CD4-positive, alpha-beta memory T cell (primary cell): ENCODE data around the gene PLPPR1. TPM values are rescaled to one million over a fixed set of nuclear protein-coding genes. Genes with fewer than 3 reads are reported as not detected.

Experiments
- CTCF ChIA-PET: fragments of 350-600 bp; sonication (Branson Sonifier 250); formaldehyde crosslinking; loops from one replicate; lab custom pipeline; 2021; ENCODE audit warnings: inconsistent platforms; ENCODE audit not compliant: partially characterized antibody; lab: Charles Lee
- POLR2A ChIA-PET: fragments of 350-600 bp; sonication (Branson Sonifier 250); formaldehyde crosslinking; loops from one replicate; lab custom pipeline; 2021; ENCODE audit not compliant: partially characterized antibody; lab: Charles Lee
- DNase-seq, 5 donors: peaks; one replicate each; pipeline versions ENCODE4 v3.0.0 to v3.0.0-alpha.2; 2020 to 2022; ENCODE audit warnings: mixed read lengths in 1 of 5
- H3K27ac ChIP-seq: one replicate; pipeline ENCODE4 v1.7.0; 2013; ENCODE audit warnings: low read depth, low read length
- H3K27me3 ChIP-seq: 2 replicates; pipeline ENCODE4 v1.7.0; 2013; ENCODE audit warnings: mild to moderate bottlenecking, low read length, moderate library complexity; ENCODE audit not compliant: insufficient read depth
- H3K36me3 ChIP-seq: 2 replicates; pipeline ENCODE4 v1.7.0; 2013; ENCODE audit warnings: mild to moderate bottlenecking, low read length, moderate library complexity; ENCODE audit not compliant: insufficient read depth
- H3K4me1 ChIP-seq: 2 replicates; pipeline ENCODE4 v1.7.0; 2013; ENCODE audit warnings: mild to moderate bottlenecking, low read length, moderate library complexity; ENCODE audit not compliant: insufficient read depth
- H3K4me3 ChIP-seq, 2 donors: one replicate each; pipeline ENCODE4 v1.7.0; 2013; ENCODE audit warnings: low read length in 2 of 2, mild to moderate bottlenecking in 1 of 2
- H3K9me3 ChIP-seq, 2 donors: one replicate each; pipeline ENCODE4 v1.7.0; 2013; ENCODE audit warnings: low read length in 2 of 2, control low read depth in 1 of 2; ENCODE audit not compliant: control insufficient read depth in 1 of 2
- H3K27ac Mint-ChIP-seq, 7 donors: one replicate each; pipeline ENCODE4 v1.8.0; 2020 to 2021; ENCODE audit warnings: mixed read lengths in 7 of 7, mild to moderate bottlenecking in 6 of 7, inconsistent platforms in 3 of 7, moderate library complexity in 3 of 7
- H3K27me3 Mint-ChIP-seq, 2 donors: one replicate each; pipeline ENCODE4 v1.8.0; 2020 to 2021; ENCODE audit warnings: mixed read lengths in 2 of 2
- H3K36me3 Mint-ChIP-seq, 2 donors: one replicate each; pipeline ENCODE4 v1.8.0; 2020 to 2021; ENCODE audit warnings: mixed read lengths in 2 of 2, inconsistent platforms in 1 of 2, mild to moderate bottlenecking in 1 of 2
- H3K4me1 Mint-ChIP-seq, 4 donors: one replicate each; pipeline ENCODE4 v1.8.0; 2020 to 2021; ENCODE audit warnings: mixed read lengths in 4 of 4, mild to moderate bottlenecking in 1 of 4
- H3K4me3 Mint-ChIP-seq, 8 donors: one replicate each; pipeline ENCODE4 v1.8.0; 2020 to 2021; ENCODE audit warnings: mixed read lengths in 8 of 8, mild to moderate bottlenecking in 7 of 8, moderate library complexity in 6 of 8, inconsistent platforms in 3 of 8
- H3K9me3 Mint-ChIP-seq, 8 donors: one replicate each; pipeline ENCODE4 v1.8.0; 2020 to 2021; ENCODE audit warnings: mixed read lengths in 8 of 8, mild to moderate bottlenecking in 5 of 8, inconsistent platforms in 3 of 8, moderate library complexity in 1 of 8
- intact Hi-C: fragments of 100-400 bp; cut with micrococcal nuclease; formaldehyde crosslinking; loops from one replicate; pipeline ENCODE4 v1.15.1; 2023
- polyA plus RNA-seq, 2 donors: library from polyadenylated mRNA; unstranded; fragments of 300-500 nt; fragmentation: Illumina TruSeq; gene quantifications; one replicate each; pipeline ENCODE4 v1.2.3, GENCODE V29; 2021
- total RNA-seq, 2 experiments: library from RNA; stranded (reverse); gene quantifications; one replicate each; pipeline ENCODE4 v1.2.3, GENCODE V29; 2021

Gene PLPPR1
- total RNA-seq (not detected), polyA plus RNA-seq (not detected)

GRCh38 chr9:101028346-101029314, at the start of gene PLPPR1:
Gene PLPPR1, plus strand, starts transcription at chr9:101028727.
- intact Hi-C loops, result no loop called here
- Mint-ChIP-seq H3K27ac (no peak within 1 kb of the TSS), H3K4me1 (no peaks in the 10 kb centered on the region), H3K36me3 (no peaks in the 10 kb centered on the region), H3K4me3 (no peak within 1 kb of the TSS), H3K27me3 (peaks cover 17 to 21% of the 10 kb centered on the region in 2 donors), H3K9me3 (peaks cover 0 to 10% (median 3%) of the 10 kb centered on the region in 8 donors)
- CTCF ChIA-PET, result no interaction called here
- no peak for DNase-seq
- no peaks in the 10 kb centered on the region for H3K9me3 ChIP-seq
- no peaks in the 10 kb centered on the region for H3K27me3 ChIP-seq
- no peaks in the 10 kb centered on the region for H3K36me3 ChIP-seq
- H3K4me3 ChIP-seq, result no peak within 1 kb of the TSS
- POLR2A ChIA-PET, result no interaction called here
- H3K4me1 ChIP-seq, result no peaks in the 10 kb centered on the region
- H3K27ac ChIP-seq, result no peak within 1 kb of the TSS

- intact Hi-C loops, result no loop called here
- H3K9me3 ChIP-seq, result no peaks in the 10 kb centered on the region
- Mint-ChIP-seq H3K9me3 (peaks cover 0 to 6% (median 0%) of the 10 kb centered on the region in 8 donors), H3K36me3 (no peaks in the 10 kb centered on the region), H3K27me3 (no peaks in the 10 kb centered on the region), H3K27ac (no peak overlapping the region), H3K4me3 (no peak overlapping the region), H3K4me1 (no peaks in the 10 kb centered on the region)
- H3K36me3 ChIP-seq, result no peaks in the 10 kb centered on the region
- no peaks in the 10 kb centered on the region for H3K4me1 ChIP-seq
- H3K4me3 ChIP-seq, result no peak overlapping the region
- CTCF ChIA-PET, result no interaction called here
- no peak overlapping the region for H3K27ac ChIP-seq
- POLR2A ChIA-PET, result no interaction called here
- H3K27me3 ChIP-seq, result no peaks in the 10 kb centered on the region
- no peak for DNase-seq
These were observed 38.8 kb upstream of the PLPPR1 start for GRCh38 chr9:100989731-100990130.

- ChIA-PET POLR2A (no interaction called here), CTCF (no interaction called here)
- Histone ChIP-seq H3K4me1 (no peaks in the 10 kb centered on the region), H3K27me3 (no peaks in the 10 kb centered on the region), H3K4me3 (no peak overlapping the region), H3K9me3 (no peaks in the 10 kb centered on the region), H3K36me3 (no peaks in the 10 kb centered on the region), H3K27ac (no peak overlapping the region)
- no peaks in the 10 kb centered on the region for H3K4me1 Mint-ChIP-seq
- no peaks in the 10 kb centered on the region for H3K27me3 Mint-ChIP-seq
- no peak overlapping the region for H3K4me3 Mint-ChIP-seq
- DNase-seq, result no peak
- no peak overlapping the region for H3K27ac Mint-ChIP-seq
- H3K36me3 Mint-ChIP-seq, result no peaks in the 10 kb centered on the region
- H3K9me3 Mint-ChIP-seq, result peaks cover 0 to 6% (median 0%) of the 10 kb centered on the region in 8 donors
- intact Hi-C loops, result no loop called here
These were observed 37.7 kb upstream of the PLPPR1 start for GRCh38 chr9:100990605-100991381.

DNA sequence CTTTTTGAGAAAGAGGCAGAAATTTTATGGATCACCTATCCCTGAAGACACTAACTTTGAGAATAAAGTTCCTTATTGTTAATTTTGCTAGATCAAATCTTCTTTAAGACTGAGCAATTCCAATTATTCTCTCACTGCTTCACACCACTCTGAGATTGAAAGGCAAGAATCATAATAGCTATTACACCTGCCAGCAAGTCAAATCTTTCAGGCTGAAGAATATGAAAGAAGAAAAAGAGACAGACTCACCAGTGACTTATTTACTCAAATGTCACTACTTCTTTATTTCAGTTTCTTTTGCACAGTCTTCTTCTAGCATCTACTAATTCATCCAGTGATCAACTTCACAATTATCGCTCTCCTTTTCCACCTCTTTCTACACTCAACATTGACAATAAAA, 35.9 kb upstream of the PLPPR1 start:
- Histone ChIP-seq H3K27ac (no peak overlapping the region), H3K36me3 (no peaks in the 10 kb centered on the region), H3K9me3 (no peaks in the 10 kb centered on the region), H3K27me3 (no peaks in the 10 kb centered on the region), H3K4me3 (no peak overlapping the region), H3K4me1 (no peaks in the 10 kb centered on the region)
- Mint-ChIP-seq H3K9me3 (peaks cover 0 to 6% (median 0%) of the 10 kb centered on the region in 8 donors), H3K4me3 (no peak overlapping the region), H3K4me1 (no peaks in the 10 kb centered on the region), H3K27ac (no peak overlapping the region), H3K27me3 (no peaks in the 10 kb centered on the region), H3K36me3 (no peaks in the 10 kb centered on the region)
- ChIA-PET POLR2A (no interaction called here), CTCF (no interaction called here)
- intact Hi-C loops, result no loop called here
- DNase-seq, result no peak

- H3K36me3 Mint-ChIP-seq, result no peaks in the 10 kb centered on the region
- no peak overlapping the region for H3K27ac ChIP-seq
- intact Hi-C loops, result no loop called here
- H3K4me3 ChIP-seq, result no peak overlapping the region
- H3K9me3 Mint-ChIP-seq, result peaks cover 0 to 6% (median under 1%) of the 10 kb centered on the region in 8 donors
- H3K27ac Mint-ChIP-seq, result no peak overlapping the region
- no peak overlapping the region for H3K4me3 Mint-ChIP-seq
- POLR2A ChIA-PET, result no interaction called here
- H3K9me3 ChIP-seq, result no peaks in the 10 kb centered on the region
- CTCF ChIA-PET, result no interaction called here
- no peaks in the 10 kb centered on the region for H3K4me1 Mint-ChIP-seq
- H3K36me3 ChIP-seq, result no peaks in the 10 kb centered on the region
- H3K27me3 ChIP-seq, result no peaks in the 10 kb centered on the region
- H3K27me3 Mint-ChIP-seq, result no peaks in the 10 kb centered on the region
- no peaks in the 10 kb centered on the region for H3K4me1 ChIP-seq
- no peak for DNase-seq
These were observed 28.5 kb upstream of the PLPPR1 start for GRCh38 chr9:100999906-101000544.

DNA sequence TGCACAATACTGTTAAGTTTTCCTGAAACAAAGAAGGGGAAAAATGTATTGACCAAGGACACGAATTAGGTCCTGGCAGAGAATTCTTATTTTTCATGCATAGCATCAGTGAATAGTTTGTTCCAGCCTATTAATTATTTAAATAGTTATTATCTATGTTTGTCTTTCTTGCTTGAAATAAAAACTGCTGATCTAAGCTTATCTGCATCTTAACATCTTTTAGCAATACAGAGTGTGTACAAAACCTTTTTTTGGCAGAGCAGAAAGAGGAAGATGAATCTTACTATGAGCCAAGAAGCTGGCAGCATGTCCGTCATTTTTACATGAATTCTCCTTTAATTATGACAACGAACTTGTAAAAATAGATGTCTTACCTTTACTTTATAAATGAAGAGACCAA, 23.3 kb upstream of the PLPPR1 start:
- DNase-seq, result no peak
- Mint-ChIP-seq H3K9me3 (peaks cover 0 to 8% (median 4%) of the 10 kb centered on the region in 8 donors), H3K27me3 (no peaks in the 10 kb centered on the region), H3K4me3 (no peak overlapping the region), H3K4me1 (no peaks in the 10 kb centered on the region), H3K27ac (no peak overlapping the region), H3K36me3 (no peaks in the 10 kb centered on the region)
- no peaks in the 10 kb centered on the region for H3K4me1 ChIP-seq
- ChIA-PET POLR2A (no interaction called here), CTCF (no interaction called here)
- no peak overlapping the region for H3K4me3 ChIP-seq
- H3K27ac ChIP-seq, result no peak overlapping the region
- H3K9me3 ChIP-seq, result no peaks in the 10 kb centered on the region
- no peaks in the 10 kb centered on the region for H3K27me3 ChIP-seq
- no peaks in the 10 kb centered on the region for H3K36me3 ChIP-seq
- intact Hi-C loops, result no loop called here

GRCh38 chr9:101014566-101014965, 14.0 kb upstream of the PLPPR1 start:
- H3K36me3 Mint-ChIP-seq, result no peaks in the 10 kb centered on the region
- DNase-seq, result no peak
- no peaks in the 10 kb centered on the region for H3K4me1 Mint-ChIP-seq
- no peaks in the 10 kb centered on the region for H3K27me3 ChIP-seq
- ChIA-PET POLR2A (no interaction called here), CTCF (no interaction called here)
- no peak overlapping the region for H3K27ac ChIP-seq
- no peaks in the 10 kb centered on the region for H3K9me3 ChIP-seq
- no peak overlapping the region for H3K4me3 Mint-ChIP-seq
- peaks cover 0 to 3% (median 0%) of the 10 kb centered on the region in 8 donors for H3K9me3 Mint-ChIP-seq
- no peak overlapping the region for H3K4me3 ChIP-seq
- H3K27ac Mint-ChIP-seq, result no peak overlapping the region
- intact Hi-C loops, result no loop called here
- no peaks in the 10 kb centered on the region for H3K36me3 ChIP-seq
- no peaks in the 10 kb centered on the region for H3K4me1 ChIP-seq
- no peaks in the 10 kb centered on the region for H3K27me3 Mint-ChIP-seq
